Measurements from ENCODE around the gene AGRN.

The AGRN gene

GRCh38 chr1:1046243-1046642, 26.3 kb downstream of the AGRN start:
- Histone ChIP-seq H3K4me2 (ENCODE audit: low read depth, low read length) (no peak overlapping the region), H3K9ac (ENCODE audit: low read length) (no peak overlapping the region), H3K27ac (ENCODE audit: low read length) (no peak overlapping the region), H3K9me2 (replicated peaks; ENCODE audit: insufficient read depth, low read length) (no peaks in the 10 kb centered on the region), H3K4me1 (ENCODE audit: low read length) (no peaks in the 10 kb centered on the region), H3K4me3 (ENCODE audit: low read length) (no peak overlapping the region), H3K36me3 (replicated peaks; ENCODE audit: insufficient read depth, low read length) (no peaks in the 10 kb centered on the region), H3K9me3 (replicated peaks; ENCODE audit: insufficient read depth, low read length) (no peaks in the 10 kb centered on the region), H3K79me2 (ENCODE audit: low read length) (no peaks in the 10 kb centered on the region), H3F3A (ENCODE audit: insufficient read depth, low read length) (no peaks in the 10 kb centered on the region), H2AFZ (ENCODE audit: low read length) (no peak overlapping the region), H3K27me3 (replicated peaks; ENCODE audit: insufficient read depth, low read length) (peaks cover 61% of the 10 kb centered on the region), H4K20me1 (ENCODE audit: insufficient read depth, low read length) (no peaks in the 10 kb centered on the region)
- DNase-seq, result no peak
- TF ChIP-seq, protein P1, sequence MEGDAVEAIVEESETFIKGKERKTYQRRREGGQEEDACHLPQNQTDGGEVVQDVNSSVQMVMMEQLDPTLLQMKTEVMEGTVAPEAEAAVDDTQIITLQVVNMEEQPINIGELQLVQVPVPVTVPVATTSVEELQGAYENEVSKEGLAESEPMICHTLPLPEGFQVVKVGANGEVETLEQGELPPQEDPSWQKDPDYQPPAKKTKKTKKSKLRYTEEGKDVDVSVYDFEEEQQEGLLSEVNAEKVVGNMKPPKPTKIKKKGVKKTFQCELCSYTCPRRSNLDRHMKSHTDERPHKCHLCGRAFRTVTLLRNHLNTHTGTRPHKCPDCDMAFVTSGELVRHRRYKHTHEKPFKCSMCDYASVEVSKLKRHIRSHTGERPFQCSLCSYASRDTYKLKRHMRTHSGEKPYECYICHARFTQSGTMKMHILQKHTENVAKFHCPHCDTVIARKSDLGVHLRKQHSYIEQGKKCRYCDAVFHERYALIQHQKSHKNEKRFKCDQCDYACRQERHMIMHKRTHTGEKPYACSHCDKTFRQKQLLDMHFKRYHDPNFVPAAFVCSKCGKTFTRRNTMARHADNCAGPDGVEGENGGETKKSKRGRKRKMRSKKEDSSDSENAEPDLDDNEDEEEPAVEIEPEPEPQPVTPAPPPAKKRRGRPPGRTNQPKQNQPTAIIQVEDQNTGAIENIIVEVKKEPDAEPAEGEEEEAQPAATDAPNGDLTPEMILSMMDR (IDR thresholded peaks at IDR 0.05; ENCODE audit: low read length), result no peak
- TF ChIP-seq EZH2 (optimal IDR thresholded peaks at IDR 0.05; ENCODE audit: low read depth, low read length) (no peak), EZH2phosphoT487 (IDR thresholded peaks at IDR 0.05; ENCODE audit: low read length) (no peak)

DNA sequence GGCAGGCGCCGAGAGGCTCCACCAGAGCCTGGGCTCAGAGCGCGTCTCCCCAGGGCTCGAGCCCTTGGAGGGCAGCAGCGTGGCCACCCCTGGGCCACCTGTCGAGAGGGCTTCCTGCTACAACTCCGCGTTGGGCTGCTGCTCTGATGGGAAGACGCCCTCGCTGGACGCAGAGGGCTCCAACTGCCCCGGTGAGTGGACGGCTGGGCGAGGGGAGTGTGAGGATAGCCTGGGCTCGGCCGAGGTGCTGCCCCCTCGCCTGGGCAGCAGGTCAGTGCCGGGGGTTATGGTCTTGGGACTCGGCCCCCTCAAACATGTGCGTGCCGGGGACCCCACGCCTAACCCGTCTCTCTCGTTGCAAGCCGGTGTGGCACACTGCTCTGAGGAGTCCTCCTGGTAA, 26.8 kb downstream of the AGRN start:
- TF ChIP-seq, protein P1 (IDR thresholded peaks at IDR 0.05; ENCODE audit: low read length), result no peak
- TF ChIP-seq EZH2phosphoT487 (IDR thresholded peaks at IDR 0.05; ENCODE audit: low read length) (no peak), EZH2 (optimal IDR thresholded peaks at IDR 0.05; ENCODE audit: low read depth, low read length) (no peak)
- H3K4me2 ChIP-seq (ENCODE audit: low read depth, low read length), result no peak overlapping the region
- no peak overlapping the region for H2AFZ ChIP-seq (ENCODE audit: low read length)
- H3K9me2 ChIP-seq (replicated peaks; ENCODE audit: insufficient read depth, low read length), result no peaks in the 10 kb centered on the region
- DNase-seq, result no peak
- H3K27me3 ChIP-seq (replicated peaks; ENCODE audit: insufficient read depth, low read length), result peaks cover 66% of the 10 kb centered on the region
- no peaks in the 10 kb centered on the region for H3F3A ChIP-seq (ENCODE audit: insufficient read depth, low read length)
- no peak overlapping the region for H3K4me3 ChIP-seq (ENCODE audit: low read length)
- no peaks in the 10 kb centered on the region for H3K4me1 ChIP-seq (ENCODE audit: low read length)
- no peaks in the 10 kb centered on the region for H3K36me3 ChIP-seq (replicated peaks; ENCODE audit: insufficient read depth, low read length)
- H3K9me3 ChIP-seq (replicated peaks; ENCODE audit: insufficient read depth, low read length), result no peaks in the 10 kb centered on the region
- no peaks in the 10 kb centered on the region for H3K79me2 ChIP-seq (ENCODE audit: low read length)
- H4K20me1 ChIP-seq (ENCODE audit: insufficient read depth, low read length), result no peaks in the 10 kb centered on the region
- H3K27ac ChIP-seq (ENCODE audit: low read length), result no peak overlapping the region
- no peak overlapping the region for H3K9ac ChIP-seq (ENCODE audit: low read length)

DNA sequence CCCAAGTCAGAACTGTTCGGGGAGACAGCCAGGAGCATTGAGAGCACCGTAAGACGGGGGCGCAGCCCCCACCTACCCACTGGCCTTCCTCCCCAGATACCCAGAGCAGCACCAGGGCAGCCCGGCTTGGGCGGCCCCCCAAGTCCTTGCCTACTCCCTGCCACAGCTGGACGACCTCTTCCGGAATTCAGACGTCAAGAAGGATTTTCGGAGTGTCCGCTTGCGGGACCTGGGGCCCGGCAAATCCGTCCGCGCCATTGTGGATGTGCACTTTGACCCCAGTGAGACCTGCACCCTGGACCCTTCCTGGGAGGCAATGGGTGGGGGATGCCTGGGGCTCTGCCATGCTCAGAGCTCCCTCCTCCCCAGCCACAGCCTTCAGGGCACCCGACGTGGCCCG, 27.5 kb downstream of the AGRN start:
- Histone ChIP-seq H3K79me2 (ENCODE audit: low read length) (no peaks in the 10 kb centered on the region), H3K36me3 (replicated peaks; ENCODE audit: insufficient read depth, low read length) (no peaks in the 10 kb centered on the region), H2AFZ (ENCODE audit: low read length) (no peak overlapping the region), H3K4me3 (ENCODE audit: low read length) (no peak overlapping the region), H3K9me2 (replicated peaks; ENCODE audit: insufficient read depth, low read length) (no peaks in the 10 kb centered on the region), H3K4me1 (ENCODE audit: low read length) (no peaks in the 10 kb centered on the region), H4K20me1 (ENCODE audit: insufficient read depth, low read length) (no peaks in the 10 kb centered on the region), H3F3A (ENCODE audit: insufficient read depth, low read length) (no peaks in the 10 kb centered on the region), H3K27me3 (replicated peaks; ENCODE audit: insufficient read depth, low read length) (peaks cover 70% of the 10 kb centered on the region), H3K4me2 (ENCODE audit: low read depth, low read length) (no peak overlapping the region), H3K9me3 (replicated peaks; ENCODE audit: insufficient read depth, low read length) (no peaks in the 10 kb centered on the region), H3K9ac (ENCODE audit: low read length) (no peak overlapping the region), H3K27ac (ENCODE audit: low read length) (no peak overlapping the region)
- TF ChIP-seq EZH2 (optimal IDR thresholded peaks at IDR 0.05; ENCODE audit: low read depth, low read length) (no peak), EZH2phosphoT487 (IDR thresholded peaks at IDR 0.05; ENCODE audit: low read length) (no peak)
- TF ChIP-seq, protein P1 (IDR thresholded peaks at IDR 0.05; ENCODE audit: low read length), result no peak
- DNase-seq, result no peak

Data from MM.1S (cell line).